Activated T-cell treated with anti-CD3 and anti-CD28 coated beads for 24 hours (primary cell): ENCODE data around the gene TCN2.
"Not testable (repeated sequence)": the region's sequence is repeated elsewhere in the genome, so short reads cannot be mapped to it uniquely, and the experiment has no call there.

Experiments used
- DNase-seq: peaks from one replicate; pipeline ENCODE4 v3.0.0-alpha.2; 2020; ENCODE audit warnings: low read depth

TCN2 gene

DNA sequence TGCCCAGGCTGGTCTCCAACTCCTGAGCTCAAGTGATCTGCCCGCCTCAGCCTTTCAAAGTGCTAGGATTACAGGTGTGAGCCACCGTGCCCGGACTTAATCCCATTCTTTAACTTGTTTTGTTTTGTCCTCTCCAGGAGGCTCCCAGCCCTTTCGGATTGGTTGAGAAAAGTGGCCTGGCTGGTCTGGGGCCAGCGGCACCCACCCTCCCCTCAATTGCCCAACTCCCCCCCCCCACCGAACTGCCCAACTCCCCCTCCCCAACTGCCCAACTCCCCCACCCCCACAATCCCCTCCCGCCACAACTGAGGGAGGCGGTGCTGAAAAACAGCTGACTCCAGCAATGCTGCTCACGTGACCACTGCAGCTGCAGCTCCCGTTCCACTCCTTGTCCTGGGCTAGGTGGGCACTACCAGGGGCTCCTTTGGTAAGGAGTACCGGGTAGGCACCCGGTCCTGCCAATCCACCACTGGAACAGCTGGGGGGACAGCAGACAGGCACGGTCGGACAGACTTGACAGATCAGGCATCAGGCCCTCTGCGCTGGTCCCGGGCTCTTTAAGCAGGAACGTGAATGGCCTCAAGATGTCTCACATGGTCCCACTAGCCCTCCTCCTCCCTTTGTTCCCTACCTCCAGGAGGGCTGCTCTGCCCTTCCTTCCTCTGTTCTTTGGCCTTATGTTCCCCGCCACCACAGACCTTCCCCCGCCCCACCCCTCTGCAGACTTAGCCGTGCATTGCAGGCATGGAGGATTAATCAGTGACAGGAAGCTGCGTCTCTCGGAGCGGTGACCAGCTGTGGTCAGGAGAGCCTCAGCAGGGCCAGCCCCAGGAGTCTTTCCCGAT lies at the start of gene TCN2:
TCN2 (plus strand) TSS at position 720 of the 845 bp plus-strand sequence. CDS start 158 bp downstream, outside the sequence.
- peak; percentile 33 for DNase-seq

- no peak for DNase-seq
Measured at GRCh38 chr22:30557243-30557642, 49.7 kb upstream of the TCN2 start.

- DNase-seq = no peak
Measured at GRCh38 chr22:30559889-30560288, 47.1 kb upstream of the TCN2 start.

- not testable (repeated sequence) for DNase-seq
Measured at GRCh38 chr22:30560643-30561202, 46.3 kb upstream of the TCN2 start.

- no peak for DNase-seq
Measured at GRCh38 chr22:30561402-30562189, 45.4 kb upstream of the TCN2 start.

GRCh38 chr22:30562366-30562765 lies 44.6 kb upstream of the TCN2 start:
- no peak for DNase-seq

- no peak for DNase-seq
Measured at GRCh38 chr22:30564045-30564760, 42.8 kb upstream of the TCN2 start.

DNA sequence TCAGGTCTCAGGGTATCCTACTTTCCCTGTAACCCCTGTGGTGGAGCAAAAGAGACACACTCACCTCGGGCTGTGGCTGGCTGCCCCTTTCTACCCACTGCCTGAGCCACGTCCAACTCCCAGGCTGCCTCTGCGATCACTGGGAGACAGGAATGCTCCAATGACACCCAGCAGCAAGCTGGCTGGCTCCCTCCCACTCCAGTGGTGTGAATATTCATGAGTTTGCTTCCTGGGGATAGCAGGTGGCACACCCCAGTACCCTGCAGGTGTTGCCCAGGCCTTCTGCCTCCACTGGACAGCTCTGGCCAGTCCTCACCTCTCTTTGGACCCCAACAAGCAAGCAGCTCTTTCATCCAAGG lies 42.2 kb upstream of the TCN2 start:
- DNase-seq = no peak

- no peak for DNase-seq
Measured at GRCh38 chr22:30565341-30565740, 41.6 kb upstream of the TCN2 start.

GRCh38 chr22:30566125-30566524 lies 40.8 kb upstream of the TCN2 start:
- DNase-seq = no peak

- DNase-seq = not testable (repeated sequence)
Measured at GRCh38 chr22:30567277-30567676, 39.7 kb upstream of the TCN2 start.

DNA sequence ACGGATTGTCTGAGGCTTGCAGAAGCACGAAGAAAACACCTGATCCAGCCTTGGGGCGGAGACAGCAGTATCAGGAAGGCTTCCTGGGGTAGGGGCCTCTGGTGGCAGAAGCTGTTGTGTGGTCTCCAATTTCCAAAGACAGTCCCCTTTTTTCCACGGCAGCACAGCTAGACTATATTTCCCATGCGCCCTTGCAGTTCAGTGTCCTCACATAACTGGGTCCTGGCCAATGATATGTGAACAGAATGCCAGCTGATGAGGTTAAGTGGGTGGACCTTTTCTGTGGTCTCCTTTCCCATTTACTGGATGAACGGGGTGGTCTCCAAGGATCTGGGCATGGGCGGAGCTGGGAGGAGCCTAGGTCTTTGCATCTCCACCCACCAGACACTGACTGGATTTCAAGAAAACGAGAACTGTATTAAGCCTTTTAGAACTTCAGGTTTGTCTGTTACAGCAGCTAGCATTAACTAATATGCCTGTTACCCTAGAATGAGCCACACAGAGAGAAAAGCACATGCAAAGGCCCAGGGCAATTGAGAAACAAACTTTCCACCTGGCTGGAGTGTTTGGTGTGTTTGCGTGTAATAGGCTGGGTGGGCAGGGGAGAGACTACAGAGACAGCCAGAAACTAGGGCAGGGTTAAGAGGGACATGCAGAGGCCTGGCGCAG lies 38.7 kb upstream of the TCN2 start:
- no peak for DNase-seq

- no peak for DNase-seq
Measured at GRCh38 chr22:30569674-30570202, 37.2 kb upstream of the TCN2 start.

GRCh38 chr22:30572210-30572609 lies 34.8 kb upstream of the TCN2 start:
- no peak for DNase-seq

DNA sequence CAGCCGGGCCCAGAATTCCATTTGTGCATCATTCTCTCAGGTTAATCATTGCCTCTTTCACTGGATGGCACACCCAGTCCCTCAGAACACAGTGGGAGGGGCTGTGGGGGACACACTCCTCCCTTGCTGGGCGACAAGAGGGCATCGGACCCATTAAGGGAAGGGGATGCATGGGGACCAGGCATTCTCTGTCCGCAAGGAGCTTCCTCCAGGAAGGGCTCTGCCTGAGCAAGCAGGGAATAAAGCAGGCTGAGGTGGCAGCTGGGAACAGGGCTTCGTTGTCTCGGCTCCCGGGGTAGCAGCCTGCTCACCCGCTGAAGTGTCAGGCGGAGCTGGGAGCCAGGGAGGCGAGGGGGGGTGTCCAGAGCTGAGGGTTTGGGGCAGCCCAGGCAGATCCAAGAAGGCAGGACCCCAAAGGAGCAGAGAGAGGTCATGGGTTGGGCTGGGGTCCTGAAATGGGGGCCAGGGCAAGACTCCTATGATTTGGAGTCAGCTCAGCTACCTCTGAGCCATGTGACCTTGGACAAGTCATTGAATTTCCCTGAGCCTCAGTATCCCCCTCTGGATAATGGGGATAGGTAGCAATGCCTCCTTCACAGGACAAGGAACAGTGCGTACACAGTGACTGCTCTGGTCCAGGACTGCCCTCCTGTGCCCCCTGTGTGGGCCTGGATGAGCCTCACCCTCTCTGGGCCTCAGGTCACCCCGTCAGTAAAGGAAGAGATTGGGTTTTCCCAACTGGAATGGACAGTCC lies 34.0 kb upstream of the TCN2 start:
- DNase-seq = no peak

DNA sequence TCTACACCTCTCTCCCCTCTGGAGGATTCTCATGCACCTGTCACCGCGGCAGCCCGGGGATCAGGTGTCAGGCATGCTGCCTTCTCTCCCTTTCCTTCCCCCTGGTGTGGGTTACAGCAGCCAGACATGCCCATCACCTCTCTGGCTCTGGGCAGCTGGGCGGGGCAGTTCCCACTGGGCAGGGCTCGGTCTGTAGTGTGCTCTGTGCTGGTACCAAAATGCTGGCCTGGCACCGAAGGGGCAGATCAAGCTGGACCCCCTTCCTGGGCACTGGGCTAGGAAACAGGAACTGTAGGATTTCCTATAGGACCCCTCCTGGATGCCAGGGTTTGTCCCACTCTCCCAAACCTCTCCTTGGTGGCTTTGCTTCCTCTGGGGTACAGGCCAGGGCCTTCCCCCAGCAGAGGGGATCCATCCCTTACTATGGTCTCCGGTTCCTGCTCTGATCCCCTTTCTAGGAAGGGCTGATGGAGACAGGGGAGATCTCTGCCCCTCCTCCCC lies 33.3 kb upstream of the TCN2 start:
- DNase-seq = no peak

DNA sequence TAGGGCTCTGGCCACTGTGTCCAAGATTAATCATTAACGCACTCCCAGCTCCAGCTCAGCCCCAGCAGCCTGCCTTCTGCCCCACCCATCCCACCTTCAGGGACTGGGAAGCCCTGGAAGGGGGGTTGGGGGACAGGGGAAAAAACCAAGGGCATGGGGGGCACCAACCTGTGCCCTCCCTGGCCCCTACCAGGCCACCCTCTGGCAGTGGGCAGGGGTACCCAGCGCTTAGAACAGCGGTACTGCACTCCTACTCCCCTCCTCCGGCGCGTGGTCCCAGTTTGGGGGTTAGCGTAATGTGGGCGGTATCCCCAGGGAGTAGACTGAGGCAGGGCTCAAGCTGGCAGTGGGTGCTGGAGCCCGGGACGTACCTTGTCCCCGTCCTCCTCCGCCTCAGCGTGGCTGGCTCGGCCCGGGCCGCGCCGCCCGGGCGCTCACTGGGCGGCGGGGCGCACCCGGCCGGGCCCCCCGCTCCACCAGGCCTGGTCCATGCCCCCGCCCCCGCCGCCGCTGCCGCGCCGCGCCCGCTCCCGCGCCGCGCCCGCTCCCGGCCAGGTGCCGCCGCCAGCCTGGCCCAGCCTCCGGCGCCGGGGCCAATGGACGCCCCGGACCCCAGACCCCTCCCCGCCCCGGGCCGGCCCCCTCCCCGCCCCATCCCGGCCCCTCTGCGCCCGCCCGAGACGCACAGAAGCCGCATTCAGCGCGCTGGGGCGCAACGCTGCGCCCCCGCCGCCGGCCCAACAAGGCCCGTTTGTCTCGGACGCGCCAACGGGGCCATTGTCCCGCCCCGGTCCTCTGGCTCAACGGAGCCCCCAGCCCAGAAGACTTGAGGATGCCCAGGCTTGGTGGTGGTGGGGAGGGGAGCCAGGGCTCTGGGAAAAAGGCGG lies 32.6 kb upstream of the TCN2 start, which contains the start of gene GAL3ST1:
GAL3ST1 (minus strand) TSS at position 571 of the 887 bp plus-strand sequence. CDS start 17,273 bp downstream, outside the sequence.
- no peak for DNase-seq

- DNase-seq = no peak
Measured at GRCh38 chr22:30574997-30575671, 31.8 kb upstream of the TCN2 start.

DNA sequence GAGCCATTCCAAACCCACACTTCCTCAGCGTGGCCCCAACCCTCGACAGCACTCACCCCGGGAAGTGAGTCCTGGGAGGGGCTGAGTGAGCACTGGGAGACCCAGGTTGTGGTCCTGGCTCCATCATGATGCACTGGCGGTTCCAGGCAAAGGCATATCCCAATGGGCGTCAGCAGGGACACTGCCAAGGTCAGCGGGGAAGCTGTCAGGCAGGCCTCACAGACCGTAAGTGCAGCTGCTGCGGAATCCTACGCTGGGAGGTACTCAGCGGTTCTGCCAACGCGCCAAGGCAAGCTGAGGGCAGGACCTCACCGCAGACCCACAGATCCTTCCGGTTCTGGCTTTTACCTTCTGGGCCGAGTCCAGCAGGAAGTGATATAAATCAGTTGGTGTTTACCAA lies 31.1 kb upstream of the TCN2 start:
- no peak for DNase-seq
